ENCODE measurements around the gene KLC4.
A peak's percentile ranks its signal among the peaks of the same experiment; 100 is the strongest.

The KLC4 gene

GRCh38 chr6:43059168-43060033, at the start of gene KLC4, which contains the start of gene MRPL2:
TSS of gene KLC4 (plus strand) at chr6:43059631. CDS start at chr6:43061336, 1,705 bp downstream.
TSS of gene MRPL2 (minus strand) at chr6:43059434. CDS start at chr6:43059381, 53 bp downstream.
- DNase-seq (ENCODE audit: low read depth in 2 of 2), result peak; percentile 95

GRCh38 chr6:43011207-43011606, 48.2 kb upstream of the KLC4 start:
- DNase-seq (ENCODE audit: low read depth in 2 of 2), result no peak

DNA sequence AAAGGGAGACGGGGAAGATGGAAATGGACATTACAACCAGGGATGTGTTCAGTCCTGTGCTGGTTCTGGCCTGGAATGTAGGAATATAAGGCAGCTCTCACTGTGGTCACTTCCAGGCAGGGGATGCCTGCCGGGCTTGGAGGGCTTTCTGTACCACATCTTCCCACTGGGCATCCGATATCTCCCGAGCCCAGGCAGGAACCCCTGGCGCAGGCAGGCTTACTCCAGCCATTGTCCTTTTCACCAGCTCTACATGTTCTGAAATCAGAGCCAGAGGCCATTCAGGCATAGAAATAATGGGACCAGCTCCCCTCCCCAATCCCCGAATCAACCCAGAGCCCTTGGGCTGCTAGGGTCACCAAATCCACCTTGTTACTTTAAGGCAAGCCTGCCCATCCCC, 47.1 kb upstream of the KLC4 start:
- DNase-seq (ENCODE audit: low read depth in 2 of 2), result no peak

DNA sequence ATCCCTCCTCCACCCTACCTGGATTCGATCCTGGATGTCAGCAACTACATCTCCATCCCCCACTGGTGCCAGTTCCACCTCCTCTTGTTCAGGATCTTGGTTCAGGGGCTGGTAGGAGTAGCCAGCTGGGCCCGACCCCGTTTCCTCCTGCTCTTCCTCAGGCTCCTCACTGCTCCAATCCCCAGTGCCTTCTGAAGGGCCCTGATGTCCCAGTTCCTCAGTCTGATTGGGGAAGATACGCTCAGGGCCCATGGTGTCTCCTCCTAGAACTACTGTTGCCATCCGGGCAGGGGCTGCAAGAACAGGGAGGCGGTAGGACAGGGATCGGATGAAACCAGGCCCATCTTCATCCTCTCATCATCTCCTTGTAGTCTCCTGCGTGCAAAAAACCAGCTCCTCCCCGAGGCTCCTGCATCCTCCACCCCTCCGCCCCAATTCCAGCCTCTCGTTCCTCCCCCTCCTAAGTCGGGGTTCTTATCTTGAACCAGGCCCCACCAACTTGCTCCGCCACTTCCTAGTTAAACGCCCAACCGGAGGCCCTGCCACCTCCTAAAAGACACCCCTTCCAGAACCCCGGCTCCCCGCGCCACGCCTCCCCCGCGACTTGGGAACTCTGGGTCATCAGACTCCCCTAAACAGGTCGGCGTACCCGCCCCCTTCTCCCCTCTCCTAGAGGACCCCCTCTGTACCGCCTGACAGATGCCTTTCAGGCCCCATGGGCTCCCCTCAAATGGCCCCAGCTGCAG, 46.2 kb upstream of the KLC4 start:
- DNase-seq (ENCODE audit: low read depth in 2 of 2), result no peak

DNA sequence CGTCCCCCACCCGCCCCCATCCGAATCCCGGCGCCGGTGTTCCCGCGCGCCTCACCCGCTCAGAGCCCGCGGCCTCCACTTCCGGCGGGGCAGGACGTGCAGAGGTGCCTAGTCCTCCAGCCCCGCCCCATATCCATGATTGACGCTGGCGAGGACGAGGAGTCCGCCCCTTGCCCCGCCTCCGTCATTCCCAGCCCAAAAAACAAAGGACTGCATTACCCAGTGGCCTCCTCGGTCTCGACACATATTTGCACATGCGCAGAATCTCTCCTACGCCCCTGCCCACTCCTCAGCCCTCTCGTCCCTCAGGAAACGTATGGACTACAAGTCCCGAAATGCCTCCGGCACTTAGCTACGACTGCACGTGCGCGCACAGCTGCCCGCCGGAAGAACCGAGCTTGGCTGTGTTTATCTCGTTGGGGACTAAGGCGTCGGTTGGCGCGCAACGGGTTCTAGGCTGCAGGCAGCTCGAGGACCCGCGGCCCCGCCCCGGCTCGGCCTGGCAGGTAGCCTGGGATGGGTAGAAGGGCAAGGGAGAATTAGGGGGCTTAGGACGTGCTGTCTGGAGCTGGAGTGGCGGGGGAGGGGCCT, 45.5 kb upstream of the KLC4 start, which contains the start of the genes KLHDC3 and MEA1:
TSS of gene KLHDC3 (plus strand) at position 407 of the 591 bp plus-strand sequence. CDS start 2,944 bp downstream, outside the sequence.
TSS of gene MEA1 (minus strand) at position 104 of the 591 bp plus-strand sequence. CDS start 133 bp downstream, outside the sequence.
- DNase-seq (ENCODE audit: low read depth in 2 of 2), result peak; percentile 92 to 95

DNA sequence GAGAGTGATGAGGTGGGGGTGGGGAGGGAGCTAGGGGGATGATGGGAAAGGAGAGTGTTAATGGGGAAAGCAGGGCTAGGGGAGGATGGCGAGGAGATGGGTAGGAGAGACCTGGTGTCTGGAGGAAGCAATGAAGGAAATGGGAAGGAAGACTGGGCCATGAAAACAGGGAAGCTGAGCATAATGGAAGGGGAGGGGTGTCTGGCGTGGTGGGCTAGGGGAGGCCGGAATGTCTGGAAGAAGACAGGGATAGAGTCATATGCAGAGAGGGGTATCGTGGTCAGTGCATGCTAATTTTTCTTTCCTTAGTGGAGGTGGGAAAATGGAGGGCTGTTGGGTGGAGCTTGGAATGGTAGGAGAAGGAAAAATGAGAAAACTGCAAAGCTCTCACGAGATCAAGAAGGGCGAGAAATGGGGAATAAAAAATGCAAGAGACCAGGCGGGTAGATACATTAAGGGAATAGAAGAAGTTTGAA, 45.0 kb upstream of the KLC4 start:
- DNase-seq (ENCODE audit: low read depth in 2 of 2), result no peak

GRCh38 chr6:43016176-43016942, 43.1 kb upstream of the KLC4 start:
- no peak for DNase-seq (ENCODE audit: low read depth in 2 of 2)

DNA sequence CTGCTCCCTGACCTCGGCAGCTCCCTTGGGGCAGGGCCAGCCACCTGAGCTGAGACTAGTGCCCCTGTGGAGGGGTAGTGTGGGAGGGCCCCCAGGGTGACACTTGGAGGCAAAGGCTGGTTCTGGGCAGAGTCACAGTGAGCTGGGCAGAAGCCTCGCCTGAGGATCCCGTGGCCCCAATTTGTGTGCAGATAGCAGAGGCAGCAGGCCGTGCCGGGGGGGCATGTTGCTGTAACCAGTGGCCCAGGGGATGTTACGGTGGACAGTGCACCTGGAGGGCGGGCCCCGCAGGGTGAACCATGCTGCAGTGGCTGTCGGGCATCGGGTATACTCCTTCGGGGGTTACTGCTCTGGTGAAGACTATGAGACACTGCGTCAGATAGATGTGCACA, 42.5 kb upstream of the KLC4 start:
- no peak for DNase-seq (ENCODE audit: low read depth in 2 of 2)

DNA sequence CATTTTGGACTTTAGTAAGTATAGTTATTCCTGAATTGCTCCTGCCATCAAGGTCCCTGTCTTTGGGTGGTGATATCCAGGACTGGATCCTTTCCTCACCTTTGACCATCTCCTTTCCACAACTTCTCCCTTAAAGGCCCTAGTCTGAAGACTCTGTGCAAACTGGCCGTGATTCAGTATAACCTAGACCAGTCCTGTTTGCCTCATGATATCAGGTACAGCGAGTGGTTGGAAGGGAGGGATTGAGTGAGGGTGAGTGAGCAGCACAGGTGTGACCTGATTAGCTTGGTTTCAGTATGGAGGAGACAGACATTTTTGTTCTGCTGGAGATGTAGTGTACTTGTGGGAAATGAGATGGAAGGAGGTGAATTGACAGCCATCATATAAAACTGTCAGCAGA, 40.3 kb upstream of the KLC4 start:
- no peak for DNase-seq (ENCODE audit: low read depth in 2 of 2)

- no peak for DNase-seq (ENCODE audit: low read depth in 2 of 2)
Measured at GRCh38 chr6:43020052-43020705, 39.3 kb upstream of the KLC4 start.

- DNase-seq (ENCODE audit: low read depth in 2 of 2), result no peak
Measured at GRCh38 chr6:43020847-43021246, 38.6 kb upstream of the KLC4 start.

GRCh38 chr6:43021270-43022047, 38.0 kb upstream of the KLC4 start, which contains the start of gene RRP36:
TSS of gene RRP36 (plus strand) at chr6:43021623. CDS start at chr6:43021655, 32 bp downstream.
- DNase-seq (ENCODE audit: low read depth in 2 of 2), result peak; percentile 33

DNA sequence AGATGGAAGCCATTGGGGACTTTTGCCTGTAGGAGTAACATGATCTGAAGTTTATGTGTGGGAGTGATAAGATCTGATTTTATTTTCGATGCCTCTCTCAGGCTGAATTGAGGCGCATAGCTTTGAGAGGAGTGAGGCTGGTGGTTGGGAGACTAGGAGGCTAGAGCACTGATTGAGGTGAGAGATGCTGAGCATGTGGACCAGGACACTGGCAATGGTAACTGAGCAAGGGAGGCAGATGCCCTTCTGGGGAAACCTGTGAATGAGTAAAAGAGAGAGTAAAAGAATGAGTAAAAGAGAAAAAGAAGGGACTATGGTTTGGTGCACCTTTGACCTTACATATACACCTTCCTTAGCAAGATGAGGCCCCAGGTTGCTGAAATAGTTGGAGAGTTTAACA, 35.0 kb upstream of the KLC4 start:
- no peak for DNase-seq (ENCODE audit: low read depth in 2 of 2)

GRCh38 chr6:43026365-43026764, 33.1 kb upstream of the KLC4 start:
- DNase-seq (ENCODE audit: low read depth in 2 of 2), result no peak

DNA sequence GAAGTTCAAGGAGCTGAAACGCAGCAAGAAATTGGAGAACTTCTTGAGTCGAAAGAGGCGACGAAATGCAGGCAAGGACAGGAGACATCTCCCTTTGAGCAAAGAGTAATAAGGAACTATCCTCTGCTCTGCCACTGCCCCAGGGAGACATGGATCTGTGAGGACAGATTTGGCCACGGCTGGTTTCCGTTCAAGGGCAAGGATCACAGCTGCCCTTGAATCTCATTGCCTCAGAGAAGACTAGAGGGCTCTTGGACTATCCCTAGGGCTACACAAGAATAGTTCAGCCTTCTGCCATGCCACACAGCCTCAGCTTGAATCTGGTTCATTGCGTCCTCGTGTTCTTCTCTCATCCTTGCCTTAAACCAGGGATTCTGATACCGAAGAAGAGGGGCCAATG, 30.3 kb upstream of the KLC4 start:
- DNase-seq (ENCODE audit: low read depth in 2 of 2), result no peak

GRCh38 chr6:43032326-43032725, 27.1 kb upstream of the KLC4 start:
- DNase-seq (ENCODE audit: low read depth in 2 of 2), result no peak

DNA sequence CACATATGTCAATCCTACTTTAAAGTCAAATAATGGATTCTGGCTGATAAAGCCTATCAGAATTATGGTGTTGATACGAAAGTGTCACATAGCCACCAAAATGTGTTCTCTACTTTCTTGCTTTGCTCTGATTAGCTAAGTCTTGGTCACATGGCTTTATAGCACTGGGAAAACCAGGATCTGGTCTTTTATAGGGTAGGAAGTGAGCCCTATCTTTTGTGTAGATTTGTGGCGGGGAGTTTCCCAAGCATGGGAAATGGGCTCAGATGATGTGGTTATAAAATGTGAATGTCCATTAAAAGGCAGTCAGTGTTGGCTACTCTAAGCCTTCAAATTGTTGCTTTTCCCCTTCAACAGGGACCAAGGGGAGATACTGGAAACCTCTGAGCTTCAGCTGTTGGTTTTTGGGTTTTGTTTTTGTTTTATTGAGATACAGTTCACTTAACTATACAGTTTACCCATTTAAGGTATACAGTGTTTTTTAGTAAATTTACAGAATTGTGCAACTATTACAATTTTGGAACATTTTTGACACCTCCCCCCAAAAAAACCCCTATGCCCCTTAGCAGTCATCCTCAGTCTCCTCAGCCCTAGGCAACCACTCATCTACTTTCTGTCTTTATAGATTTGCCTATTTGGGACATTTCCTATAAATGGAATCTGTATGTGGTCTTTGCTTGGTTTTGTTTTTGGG, 25.8 kb upstream of the KLC4 start:
- no peak for DNase-seq (ENCODE audit: low read depth in 2 of 2)

- no peak for DNase-seq (ENCODE audit: low read depth in 2 of 2)
Measured at GRCh38 chr6:43034190-43034525, 25.3 kb upstream of the KLC4 start.

DNA sequence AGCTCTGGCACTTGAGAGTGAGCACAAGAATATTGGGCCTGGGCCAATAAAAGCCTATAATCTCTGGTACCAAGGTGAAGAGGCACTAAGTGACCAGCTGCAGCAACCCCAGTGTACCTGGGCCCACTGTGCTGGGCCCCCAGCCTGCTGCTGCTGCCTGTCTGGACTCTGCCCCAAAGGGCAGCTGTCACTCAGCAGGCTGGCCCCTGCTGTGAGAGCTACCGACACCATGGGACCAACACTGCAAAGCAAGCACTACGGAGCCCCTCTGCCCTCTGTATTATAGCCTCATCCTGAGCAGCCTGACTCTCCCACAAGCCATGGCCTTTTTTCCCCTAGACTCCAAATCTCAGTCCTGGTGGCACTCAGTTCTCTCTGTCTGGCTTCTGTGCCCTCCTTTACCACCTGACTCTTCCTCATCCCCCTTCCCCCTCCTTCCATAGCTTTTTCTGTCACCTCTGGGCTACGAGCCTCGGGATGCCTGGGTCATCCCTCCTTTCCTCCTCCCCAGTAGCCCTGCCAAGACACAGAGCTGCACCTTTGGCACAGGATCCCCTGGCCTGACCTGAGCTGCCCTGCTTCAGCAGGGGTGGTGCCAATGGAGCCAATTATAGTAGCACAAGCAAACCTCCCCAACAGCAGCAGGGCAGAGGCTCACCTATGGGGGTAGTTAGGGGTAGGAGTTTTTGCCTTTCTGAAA, 23.8 kb upstream of the KLC4 start:
- no peak for DNase-seq (ENCODE audit: low read depth in 2 of 2)

All from stimulated activated CD8-positive, alpha-beta memory T cell treated with anti-CD3 and anti-CD28 coated beads, Interleukin-7, amount 100 ng/mL, for 1 hour (primary cell).